HEK293T (cell line): ENCODE data around the gene KCNC3.

ENCODE experiments used
- BHLHE40 ChIP-seq: fragments of 450-650 bp; IDR thresholded peaks from 2 replicates; pipeline ENCODE4 v1.6.1; 2016; ENCODE audit warnings: mild to moderate bottlenecking, moderate library complexity, borderline replicate concordance
- CTBP1 ChIP-seq: fragments of 450-650 bp; IDR thresholded peaks from 2 replicates; pipeline ENCODE4 v1.6.1; 2016; ENCODE audit warnings: borderline replicate concordance
- ELF4 ChIP-seq: fragments of 450-650 bp; IDR thresholded peaks from 2 replicates; pipeline ENCODE4 v1.6.1; 2017; ENCODE audit warnings: antibody characterized with exemption
- FOXA1 ChIP-seq: fragments of 450-650 bp; IDR thresholded peaks from 2 replicates; pipeline ENCODE4 v1.6.1; 2016; ENCODE audit warnings: mild to moderate bottlenecking
- FOXM1 ChIP-seq: fragments of 450-650 bp; IDR thresholded peaks from 2 replicates; pipeline ENCODE4 v1.6.1; 2017; ENCODE audit warnings: mild to moderate bottlenecking, borderline replicate concordance
- HDGF ChIP-seq: fragments of 450-650 bp; IDR thresholded peaks from 2 replicates; pipeline ENCODE4 v1.6.1; 2017; ENCODE audit warnings: antibody characterized with exemption, borderline replicate concordance
- L3MBTL2 ChIP-seq: fragments of 450-650 bp; conservative IDR thresholded peaks from 2 replicates; pipeline ENCODE4 v1.6.1; 2016; ENCODE audit warnings: mild to moderate bottlenecking
- LEF1 ChIP-seq: fragments of 450-650 bp; IDR thresholded peaks from 2 replicates; pipeline ENCODE4 v1.6.1; 2017; ENCODE audit warnings: mild to moderate bottlenecking, borderline replicate concordance
- NFRKB ChIP-seq: fragments of 450-650 bp; IDR thresholded peaks from 2 replicates; pipeline ENCODE4 v1.6.1; 2016; ENCODE audit warnings: mild to moderate bottlenecking, moderate library complexity
- SP1 ChIP-seq: fragments of 450-650 bp; IDR thresholded peaks from 2 replicates; pipeline ENCODE4 v1.6.1; 2017
- SUZ12 ChIP-seq: fragments of 450-650 bp; IDR thresholded peaks from 2 replicates; pipeline ENCODE4 v1.6.1; 2016; ENCODE audit warnings: mild to moderate bottlenecking
- TARDBP ChIP-seq: fragments of 450-650 bp; IDR thresholded peaks from 2 replicates; pipeline ENCODE4 v1.6.1; 2016
- TF ChIP-seq, protein P1 (sequence below): fragments of 450-650 bp; IDR thresholded peaks from 2 replicates; pipeline ENCODE4 v1.6.1; 2016

DNA sequence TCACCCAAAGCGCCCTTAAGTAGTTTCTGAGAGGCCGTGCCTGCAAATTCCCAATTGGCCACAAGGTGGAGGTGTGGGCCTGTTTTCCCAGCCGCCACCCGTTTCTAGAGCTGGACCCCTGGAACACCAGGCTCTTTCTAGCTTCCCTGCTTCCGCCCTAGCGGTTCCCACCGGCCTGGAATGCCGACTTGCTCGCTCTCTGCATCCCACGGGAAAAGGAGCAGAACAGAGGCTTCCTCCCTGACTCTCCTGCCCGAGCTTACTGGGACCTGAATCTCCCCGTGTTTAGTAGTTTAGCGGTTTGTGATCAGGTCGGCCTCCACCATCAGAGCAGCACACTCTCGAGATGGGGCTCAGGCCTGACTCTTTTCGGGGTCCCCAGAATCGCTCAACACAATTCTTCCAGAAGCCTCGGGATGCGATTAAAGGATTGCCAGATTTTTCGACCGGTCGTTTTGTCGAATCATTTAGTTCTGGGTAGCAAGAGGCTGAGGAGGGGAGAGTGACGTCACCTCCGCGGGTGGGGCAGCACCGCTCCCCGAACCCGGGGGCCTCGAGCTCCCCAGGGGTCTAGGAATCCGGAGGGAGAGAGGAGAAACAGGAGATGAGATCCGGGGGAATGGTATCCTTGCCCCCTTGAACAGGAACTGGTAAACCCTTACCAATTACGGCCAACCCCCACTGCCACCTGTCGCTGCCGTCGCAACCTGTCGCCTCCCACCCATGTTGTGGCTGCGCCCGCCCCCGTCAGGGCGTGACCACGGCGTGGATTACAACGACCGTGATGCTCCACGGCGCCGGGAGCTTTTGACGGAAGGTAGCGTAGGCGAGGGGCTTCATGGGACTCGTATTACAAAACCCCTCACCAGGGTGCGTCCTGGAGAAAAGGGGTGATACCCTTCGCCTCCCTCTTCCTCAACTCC lies 28.3 kb upstream of the KCNC3 start:
- TF ChIP-seq FOXA1 (no peak), SUZ12 (no peak), CTBP1 (no peak), NFRKB (no peak), SP1 (no peak), FOXM1 (no peak), TARDBP (no peak), ELF4 (no peak), L3MBTL2 (no peak), BHLHE40 (no peak), LEF1 (no peak), HDGF (no peak)
- TF ChIP-seq, protein P1, sequence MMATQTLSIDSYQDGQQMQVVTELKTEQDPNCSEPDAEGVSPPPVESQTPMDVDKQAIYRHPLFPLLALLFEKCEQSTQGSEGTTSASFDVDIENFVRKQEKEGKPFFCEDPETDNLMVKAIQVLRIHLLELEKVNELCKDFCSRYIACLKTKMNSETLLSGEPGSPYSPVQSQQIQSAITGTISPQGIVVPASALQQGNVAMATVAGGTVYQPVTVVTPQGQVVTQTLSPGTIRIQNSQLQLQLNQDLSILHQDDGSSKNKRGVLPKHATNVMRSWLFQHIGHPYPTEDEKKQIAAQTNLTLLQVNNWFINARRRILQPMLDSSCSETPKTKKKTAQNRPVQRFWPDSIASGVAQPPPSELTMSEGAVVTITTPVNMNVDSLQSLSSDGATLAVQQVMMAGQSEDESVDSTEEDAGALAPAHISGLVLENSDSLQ, result no peak
